ENCODE data around the gene BMP4.

GRCh38 chr14:53999061-53999488 is 42.5 kb upstream of the BMP4 start:
- TF ChIP-seq CTCF (optimal IDR thresholded peaks at IDR 0.05 in 1 of 3, IDR thresholded peaks at IDR 0.05 in 1 of 3, conservative IDR thresholded peaks at IDR 0.05 in 1 of 3; ENCODE audit: extremely low read depth in 1 of 3, insufficient read depth in 2 of 3, low read length in 3 of 3) (no peak), EZH2 (IDR thresholded peaks at IDR 0.05; ENCODE audit: low read length) (no peak)
